Trophoblast cell (in vitro differentiated cells and primary cell): ENCODE data around the gene KBTBD4.
A peak's percentile ranks its signal among the peaks of the same experiment; 100 is the strongest.
"Not testable (repeated sequence)": the region's sequence is repeated elsewhere in the genome, so short reads cannot be mapped to it uniquely, and the experiment has no call there.

Experiments used
- DNase-seq, 2 donors: peaks; one replicate each; pipeline ENCODE4 v3.0.0-alpha.2; 2016
- H2AFZ ChIP-seq: 2 replicates; pipeline ENCODE4 v1.6.1; 2013; ENCODE audit warnings: low read length, moderate library complexity, mild to moderate bottlenecking; ENCODE audit not compliant: insufficient read depth, poor library complexity
- H2AK5ac ChIP-seq: 2 replicates; pipeline ENCODE4 v1.6.1; 2013; ENCODE audit warnings: mild to moderate bottlenecking, low read length
- H2BK120ac ChIP-seq: 2 replicates; pipeline ENCODE4 v1.6.1; 2013; ENCODE audit warnings: low read length, mild to moderate bottlenecking, moderate library complexity; ENCODE audit not compliant: insufficient read depth, poor library complexity
- H2BK12ac ChIP-seq: 2 replicates; pipeline ENCODE4 v1.6.1; 2013; ENCODE audit warnings: mild to moderate bottlenecking, low read length, moderate library complexity
- H2BK5ac ChIP-seq: 2 replicates; pipeline ENCODE4 v1.6.1; 2013; ENCODE audit warnings: low read length, low read depth, moderate library complexity, mild to moderate bottlenecking; ENCODE audit not compliant: poor library complexity
- H3K14ac ChIP-seq: 2 replicates; pipeline ENCODE4 v1.6.1; 2013; ENCODE audit warnings: mild to moderate bottlenecking, low read length
- H3K18ac ChIP-seq: 2 replicates; pipeline ENCODE4 v1.6.1; 2013; ENCODE audit warnings: mild to moderate bottlenecking, low read length
- H3K23ac ChIP-seq: 2 replicates; pipeline ENCODE4 v1.6.1; 2013; ENCODE audit warnings: low read length
- H3K27ac ChIP-seq: 2 replicates; pipeline ENCODE4 v1.5.1; 2013; ENCODE audit warnings: low read depth, mild to moderate bottlenecking, inconsistent platforms, low read length, moderate library complexity
- H3K27me3 ChIP-seq: 2 replicates; pipeline ENCODE4 v1.6.1; 2013; ENCODE audit warnings: inconsistent platforms, mild to moderate bottlenecking, low read length, moderate library complexity; ENCODE audit not compliant: insufficient read depth
- H3K36me3 ChIP-seq, 2 experiments: 1 replicate in 1 of 2; 2 replicates in 1 of 2; pipeline ENCODE4 v1.6.1; 2013; ENCODE audit warnings: low read length in 2 of 2, mild to moderate bottlenecking in 2 of 2, moderate library complexity in 1 of 2; ENCODE audit not compliant: insufficient read depth in 2 of 2, control insufficient read depth in 1 of 2
- H3K4ac ChIP-seq: 2 replicates; pipeline ENCODE4 v1.6.1; 2013; ENCODE audit warnings: low read depth, mild to moderate bottlenecking, low read length, moderate library complexity
- H3K4me1 ChIP-seq, 2 experiments: 1 replicate in 1 of 2; 2 replicates in 1 of 2; pipeline ENCODE4 v1.6.1; 2013; ENCODE audit warnings: low read length in 2 of 2, mild to moderate bottlenecking in 2 of 2, moderate library complexity in 1 of 2; ENCODE audit not compliant: insufficient read depth in 2 of 2, control insufficient read depth in 1 of 2
- H3K4me2 ChIP-seq: 2 replicates; pipeline ENCODE4 v1.6.1; 2013; ENCODE audit warnings: inconsistent platforms, mild to moderate bottlenecking, low read length, moderate library complexity
- H3K4me3 ChIP-seq: 2 replicates; pipeline ENCODE4 v1.5.1; 2013; ENCODE audit warnings: mild to moderate bottlenecking, low read depth, low read length, inconsistent platforms
- H3K79me1 ChIP-seq: one replicate; pipeline ENCODE4 v1.6.1; 2013; ENCODE audit warnings: low read length
- H3K79me2 ChIP-seq: 2 replicates; pipeline ENCODE4 v1.6.1; 2013; ENCODE audit warnings: low read length, mild to moderate bottlenecking; ENCODE audit not compliant: control insufficient read depth, insufficient read depth, poor library complexity
- H3K9ac ChIP-seq: 2 replicates; pipeline ENCODE4 v1.6.1; 2013; ENCODE audit warnings: mild to moderate bottlenecking, low read length
- H3K9me3 ChIP-seq: 2 replicates; pipeline ENCODE4 v1.6.1; 2013; ENCODE audit warnings: low read depth, mild to moderate bottlenecking, control low read depth, inconsistent platforms, low read length; ENCODE audit not compliant: insufficient read depth
- H4K12ac ChIP-seq: 2 replicates; pipeline ENCODE4 v1.6.1; 2013; ENCODE audit warnings: low read depth, mild to moderate bottlenecking, low read length, moderate library complexity
- H4K8ac ChIP-seq: 2 replicates; pipeline ENCODE4 v1.6.1; 2013; ENCODE audit warnings: low read depth, mild to moderate bottlenecking, low read length, moderate library complexity
- H4K91ac ChIP-seq: one replicate; pipeline ENCODE4 v1.6.1; 2013; ENCODE audit warnings: low read depth, mild to moderate bottlenecking, low read length, moderate library complexity
- WGBS: extraction: QIAGEN DNeasy Blood & Tissue Kit; methylation state at CpG from one replicate; pipeline ENCODE4 v1.1.7; 2013; ENCODE audit warnings: missing lambda C conversion rate; ENCODE audit not compliant: insufficient read length, insufficient coverage; ENCODE audit errors: extremely low coverage; 5-methylcytosine and 5-hydroxymethylcytosine counted together

The KBTBD4 gene

GRCh38 chr11:47546274-47546673 is 32.5 kb downstream of the KBTBD4 start:
- H4K12ac ChIP-seq, H3K79me1 ChIP-seq, H2AK5ac ChIP-seq, H3K9ac ChIP-seq, H4K91ac ChIP-seq, H3K18ac ChIP-seq, H3K4me1 ChIP-seq, H3K9me3 ChIP-seq, H2BK5ac ChIP-seq, H2BK12ac ChIP-seq, H3K23ac ChIP-seq, H4K8ac ChIP-seq, H3K4me2 ChIP-seq, H3K36me3 ChIP-seq, H2BK120ac ChIP-seq, H3K27ac ChIP-seq, H3K14ac ChIP-seq, H2AFZ ChIP-seq, H3K27me3 ChIP-seq, DNase-seq, H3K4me3 ChIP-seq: not testable (repeated sequence)
- no CpG with 5 or more reads among the region's 7 CpGs for WGBS
- peaks cover 29% of the 10 kb centered on the region for H3K79me2 ChIP-seq
- peak overlapping the region; percentile 93 for H3K4ac ChIP-seq

GRCh38 chr11:47545298-47545697 is 33.5 kb downstream of the KBTBD4 start:
- H3K4me3 ChIP-seq, result no peak overlapping the region
- H3K4me1 ChIP-seq, result no peaks in the 10 kb centered on the region
- no peaks in the 10 kb centered on the region for H3K79me1 ChIP-seq
- no peak overlapping the region for H4K91ac ChIP-seq
- H2BK120ac ChIP-seq, result no peak overlapping the region
- DNase-seq, result no peak
- H3K4ac ChIP-seq, result peak overlapping the region; percentile 89
- H3K18ac ChIP-seq, result no peak overlapping the region
- no peak overlapping the region for H3K27ac ChIP-seq
- H2BK5ac ChIP-seq, result no peak overlapping the region
- no peak overlapping the region for H2AFZ ChIP-seq
- H4K8ac ChIP-seq, result no peak overlapping the region
- no peak overlapping the region for H3K14ac ChIP-seq
- H3K9ac ChIP-seq, result no peak overlapping the region
- no peak overlapping the region for H3K4me2 ChIP-seq
- no peak overlapping the region for H3K23ac ChIP-seq
- no CpG with 5 or more reads among the region's 6 CpGs for WGBS
- H4K12ac ChIP-seq, result no peak overlapping the region
- no peak overlapping the region for H2BK12ac ChIP-seq
- H3K27me3 ChIP-seq, result no peaks in the 10 kb centered on the region
- H3K79me2 ChIP-seq, result peaks cover 29% of the 10 kb centered on the region
- peaks cover 0 to 3% of the 10 kb centered on the region in 2 experiments for H3K36me3 ChIP-seq
- H3K9me3 ChIP-seq, result no peaks in the 10 kb centered on the region
- H2AK5ac ChIP-seq, result no peak overlapping the region

- no peaks in the 10 kb centered on the region for H3K79me1 ChIP-seq
- H4K91ac ChIP-seq, result no peak overlapping the region
- H3K27me3 ChIP-seq, result no peaks in the 10 kb centered on the region
- H4K12ac ChIP-seq, result no peak overlapping the region
- H3K9me3 ChIP-seq, result no peaks in the 10 kb centered on the region
- H2BK12ac ChIP-seq, result no peak overlapping the region
- no peak overlapping the region for H3K4me2 ChIP-seq
- no peak overlapping the region for H2AFZ ChIP-seq
- H3K4me3 ChIP-seq, result no peak overlapping the region
- no peak overlapping the region for H3K23ac ChIP-seq
- no peak overlapping the region for H3K14ac ChIP-seq
- no peak overlapping the region for H3K18ac ChIP-seq
- no peaks in the 10 kb centered on the region for H3K4me1 ChIP-seq
- peaks cover under 1 to 5% of the 10 kb centered on the region in 2 experiments for H3K36me3 ChIP-seq
- H3K4ac ChIP-seq, result peak overlapping the region; percentile 93
- no peak overlapping the region for H2AK5ac ChIP-seq
- no peak overlapping the region for H3K27ac ChIP-seq
- WGBS, result no CpG with 5 or more reads among the region's 2 CpGs
- H3K79me2 ChIP-seq, result peaks cover 27% of the 10 kb centered on the region
- no peak for DNase-seq
- H2BK120ac ChIP-seq, result no peak overlapping the region
- H2BK5ac ChIP-seq, result no peak overlapping the region
- no peak overlapping the region for H4K8ac ChIP-seq
- H3K9ac ChIP-seq, result no peak overlapping the region
Observed at GRCh38 chr11:47541070-47541469, 37.7 kb downstream of the KBTBD4 start.

GRCh38 chr11:47539681-47540039 is 39.1 kb downstream of the KBTBD4 start:
- WGBS, result no CpG with 5 or more reads among the region's 2 CpGs
- no peaks in the 10 kb centered on the region for H3K9me3 ChIP-seq
- no peak overlapping the region for H2BK12ac ChIP-seq

More at GRCh38 chr11:47539681-47540039, 39.1 kb downstream of the KBTBD4 start:
- no peak overlapping the region for H3K9ac ChIP-seq
- H2BK120ac ChIP-seq, result no peak overlapping the region
- H3K14ac ChIP-seq, result no peak overlapping the region
- peak overlapping the region; percentile 95 for H3K4ac ChIP-seq
- no peak overlapping the region for H3K4me2 ChIP-seq
- H3K27ac ChIP-seq, result no peak overlapping the region
- no peaks in the 10 kb centered on the region for H3K4me1 ChIP-seq
- no peak overlapping the region for H3K23ac ChIP-seq
- H2BK5ac ChIP-seq, result no peak overlapping the region
- H2AK5ac ChIP-seq, result no peak overlapping the region
- H3K27me3 ChIP-seq, result no peaks in the 10 kb centered on the region
- H3K36me3 ChIP-seq, result peaks cover 1 to 3% of the 10 kb centered on the region in 2 experiments
- no peak overlapping the region for H4K91ac ChIP-seq
- H2AFZ ChIP-seq, result no peak overlapping the region
- H3K4me3 ChIP-seq, result no peak overlapping the region
- H4K12ac ChIP-seq, result no peak overlapping the region
- DNase-seq, result peak in 1 of 2 donors; percentile 21
- H3K79me2 ChIP-seq, result peaks cover 24% of the 10 kb centered on the region
- H4K8ac ChIP-seq, result no peak overlapping the region
- no peaks in the 10 kb centered on the region for H3K79me1 ChIP-seq
- no peak overlapping the region for H3K18ac ChIP-seq
